NCI-H2227 treated with DMSO at 0.1 percent for 48 hours (cell line): ENCODE data around the gene VSTM4.

Source experiments
- DNase-seq: peaks from one replicate; lab custom pipeline; 2025; lab: John Stamatoyannopoulos, UW

VSTM4 gene

GRCh38 chr10:49116509-49117375, 1.4 kb upstream of the VSTM4 start:
- no peak for DNase-seq

GRCh38 chr10:49115796-49116508, 630 bp upstream of the VSTM4 start:
- no peak for DNase-seq

GRCh38 chr10:49114718-49115014, 656 bp downstream of the VSTM4 start:
- DNase-seq = no peak

- no peak for DNase-seq
Measured at GRCh38 chr10:49113741-49114141, 1.6 kb downstream of the VSTM4 start.

- no peak for DNase-seq
Measured at GRCh38 chr10:49112851-49113250, 2.5 kb downstream of the VSTM4 start.

GRCh38 chr10:49112098-49112497, 3.2 kb downstream of the VSTM4 start:
- DNase-seq = no peak

GRCh38 chr10:49111320-49111698, 4.0 kb downstream of the VSTM4 start:
- no peak for DNase-seq

- no peak for DNase-seq
Measured at GRCh38 chr10:49110684-49111319, 4.5 kb downstream of the VSTM4 start.

GRCh38 chr10:49109669-49110340, 5.5 kb downstream of the VSTM4 start:
- DNase-seq = no peak

- no peak for DNase-seq
Measured at GRCh38 chr10:49108656-49109055, 6.7 kb downstream of the VSTM4 start.

- DNase-seq = no peak
Measured at GRCh38 chr10:49107887-49108267, 7.4 kb downstream of the VSTM4 start.

GRCh38 chr10:49107111-49107886, 8.0 kb downstream of the VSTM4 start:
- DNase-seq = no peak

- no peak for DNase-seq
Measured at GRCh38 chr10:49106451-49106850, 8.9 kb downstream of the VSTM4 start.

- DNase-seq = no peak
Measured at GRCh38 chr10:49105076-49105475, 10.2 kb downstream of the VSTM4 start.

GRCh38 chr10:49104323-49104722, 11.0 kb downstream of the VSTM4 start:
- no peak for DNase-seq

GRCh38 chr10:49103761-49104160, 11.6 kb downstream of the VSTM4 start:
- DNase-seq = no peak

GRCh38 chr10:49099046-49099445, 16.3 kb downstream of the VSTM4 start:
- no peak for DNase-seq

- DNase-seq = no peak
Measured at GRCh38 chr10:49096890-49097445, 18.4 kb downstream of the VSTM4 start.

GRCh38 chr10:49094646-49095045, 20.7 kb downstream of the VSTM4 start:
- DNase-seq = no peak

GRCh38 chr10:49093922-49094321, 21.4 kb downstream of the VSTM4 start:
- DNase-seq = no peak

- DNase-seq = no peak
Measured at GRCh38 chr10:49092477-49092876, 22.8 kb downstream of the VSTM4 start.
